HepG2 (cell line): ENCODE measurements around the gene ANKLE1. TPM values are rescaled to one million over a fixed set of nuclear protein-coding genes. Genes with fewer than 3 reads are reported as not detected.

Experiments
- ATF2 ChIP-seq: sonication (generic); formaldehyde crosslinking; IDR thresholded peaks from 2 replicates; pipeline ENCODE4 v1.4.0; 2020; ENCODE audit warnings: missing genetic modification reagents
- BCL3 ChIP-seq: sonication (generic); formaldehyde crosslinking; IDR thresholded peaks from 2 replicates; pipeline ENCODE4 v1.5.1; 2020; ENCODE audit warnings: mild to moderate bottlenecking, missing genetic modification reagents, moderate library complexity
- BHLHE40 ChIP-seq: IDR thresholded peaks from 2 replicates; pipeline ENCODE4 v1.6.1; 2011; ENCODE audit warnings: low read length, improper control_type of control experiment
- CCDC6 ChIP-seq: sonication (generic); formaldehyde crosslinking; IDR thresholded peaks from 2 replicates; pipeline ENCODE4 v1.8.1; 2022; ENCODE audit warnings: mild to moderate bottlenecking, missing genetic modification reagents, moderate library complexity
- CHD2 ChIP-seq: IDR thresholded peaks from 2 replicates; pipeline ENCODE4 v1.6.1; 2011; ENCODE audit warnings: low read depth, low read length, improper control_type of control experiment
- CSRNP2 ChIP-seq: sonication (generic); formaldehyde crosslinking; conservative IDR thresholded peaks from 2 replicates; pipeline ENCODE4 v1.8.0; 2022; ENCODE audit warnings: low read depth, missing genetic modification reagents
- DMAP1 ChIP-seq: IDR thresholded peaks from 2 replicates; pipeline ENCODE4 v1.6.1; 2016
- GFI1 ChIP-seq: sonication (generic); formaldehyde crosslinking; IDR thresholded peaks from 2 replicates; pipeline ENCODE4 v1.5.0; 2020; ENCODE audit warnings: missing genetic modification reagents, mild to moderate bottlenecking, borderline replicate concordance
- HIC2 ChIP-seq: sonication (generic); formaldehyde crosslinking; IDR thresholded peaks from 2 replicates; pipeline ENCODE4 v1.9.0; 2022; ENCODE audit warnings: low read depth, missing genetic modification reagents
- RXRA ChIP-seq: sonication (generic); formaldehyde crosslinking; IDR thresholded peaks from 2 replicates; pipeline ENCODE4 v1.5.1; 2020; ENCODE audit warnings: missing genetic modification reagents
- TFDP2 ChIP-seq: sonication (generic); formaldehyde crosslinking; IDR thresholded peaks from 2 replicates; pipeline ENCODE4 v1.4.0; 2020; ENCODE audit warnings: missing genetic modification reagents
- TGIF2 ChIP-seq: IDR thresholded peaks from 2 replicates; pipeline ENCODE4 v1.6.1; 2016; ENCODE audit warnings: control low read depth, missing compliant biosample characterization
- XBP1 ChIP-seq: sonication (generic); formaldehyde crosslinking; IDR thresholded peaks from 2 replicates; pipeline ENCODE4 v1.5.0; 2020; ENCODE audit warnings: missing genetic modification reagents
- ZC3H13 ChIP-seq: sonication (generic); formaldehyde crosslinking; IDR thresholded peaks from 2 replicates; pipeline ENCODE4 v1.8.1; 2023; ENCODE audit warnings: mild to moderate bottlenecking, missing genetic modification reagents, moderate library complexity
- ZFP37 ChIP-seq: sonication (generic); formaldehyde crosslinking; IDR thresholded peaks from 2 replicates; pipeline ENCODE4 v1.4.0; 2020; ENCODE audit warnings: missing genetic modification reagents, borderline replicate concordance
- ZNF3 ChIP-seq: IDR thresholded peaks from 2 replicates; pipeline ENCODE4 v1.7.0; 2017; ENCODE audit warnings: inconsistent platforms
- ZNF367 ChIP-seq: sonication (generic); formaldehyde crosslinking; IDR thresholded peaks from 2 replicates; pipeline ENCODE4 v1.4.0; 2020; ENCODE audit warnings: missing genetic modification reagents, borderline replicate concordance
- ZNF512B ChIP-seq: sonication (generic); formaldehyde crosslinking; IDR thresholded peaks from 2 replicates; pipeline ENCODE4 v1.5.1; 2020; ENCODE audit warnings: missing genetic modification reagents, mild to moderate bottlenecking, borderline replicate concordance
- ZNF619 ChIP-seq: sonication (generic); formaldehyde crosslinking; IDR thresholded peaks from 2 replicates; pipeline ENCODE4 v1.4.0; 2020; ENCODE audit warnings: mild to moderate bottlenecking, missing genetic modification reagents
- ZNF768 ChIP-seq: sonication (generic); formaldehyde crosslinking; IDR thresholded peaks from 2 replicates; pipeline ENCODE4 v1.4.0; 2020; ENCODE audit warnings: missing genetic modification reagents
- ZSCAN12 ChIP-seq: sonication (generic); formaldehyde crosslinking; IDR thresholded peaks from 2 replicates; pipeline ENCODE4 v1.9.0; 2021; ENCODE audit warnings: mild to moderate bottlenecking, missing genetic modification reagents
- polyA plus RNA-seq, 8 experiments: library from polyadenylated mRNA; depleted of rRNA in 3 of 8; stranded (reverse) in 7 of 8; unstranded in 1 of 8; fragments of >200 nt; fragmentation: Illumina TruSeq in 4 of 8; extraction: Trizol in 4 of 8; gene quantifications; 2 replicates each; pipeline versions ENCODE4 v1.2.1 to v1.2.3, GENCODE V29; 2011 to 2016; ENCODE audit warnings: low read depth in 4 of 8, missing spikeins in 1 of 8, mixed read lengths in 1 of 8; ENCODE audit not compliant: insufficient read depth in 1 of 8
- total RNA-seq, 5 experiments: library from RNA; depleted of rRNA; stranded (reverse); fragments of >200 nt; fragmentation: Illumina TruSeq; extraction: Trizol; gene quantifications; 2 replicates each; pipeline ENCODE4 v1.2.3, GENCODE V29; 2016; ENCODE audit warnings: low read depth in 1 of 5

Gene ANKLE1
- total and polyA plus RNA-seq, 2 of the 13 experiments (the other 11 are each of a cell fraction or from before 2014, with no cell fraction given): 0.69 to 1.5 TPM

- TF ChIP-seq CHD2 (no peak), GFI1 (no peak), CCDC6 (CRISPR knock-in tag) (no peak), ZFP37 (0 out of 2 replicates have a peak, but pooled peaks have one; percentile 5), CSRNP2 (CRISPR knock-in tag) (no peak), ZNF768 (peak; percentile 24), ATF2 (CRISPR knock-in tag) (no peak), BCL3 (CRISPR knock-in tag) (0 out of 2 replicates have a peak, but pooled peaks have one; percentile 0), ZNF619 (CRISPR knock-in tag) (no peak), ZNF512B (CRISPR knock-in tag) (no peak), HIC2 (CRISPR knock-in tag) (no peak), TGIF2 (CRISPR knock-in tag) (no peak), TFDP2 (CRISPR knock-in tag) (no peak), RXRA (CRISPR knock-in tag) (no peak), ZC3H13 (CRISPR knock-in tag) (no peak), BHLHE40 (no peak), ZNF367 (CRISPR knock-in tag) (peak; percentile 2; the same call in 1 of the 2 replicates), ZNF3 (CRISPR knock-in tag) (no peak), DMAP1 (peak; percentile 57), XBP1 (peak; percentile 3; the same call in 1 of the 2 replicates), ZSCAN12 (0 out of 2 replicates have a peak, but pooled peaks have one; percentile 60)
Observed at GRCh38 chr19:17306285-17306714, 24.6 kb downstream of the ANKLE1 start (continued).
